ENCODE data around the gene PABPN1L. TPM values are rescaled to one million over a fixed set of nuclear protein-coding genes. Genes with fewer than 3 reads are reported as not detected.

PABPN1L gene
- total RNA-seq, 1 donor = not detected

GRCh38 chr16:88856122-88856827 is 10.2 kb downstream of the PABPN1L start:
- Histone ChIP-seq H3K4me3 (ENCODE audit: low read length) (peak overlapping the region; percentile 97), H3K27me3 (ENCODE audit: insufficient read depth, low read length) (no peaks in the 10 kb centered on the region), H3K4me1 (ENCODE audit: insufficient read depth, low read length) (peaks cover 47% of the 10 kb centered on the region), H3K9me3 (ENCODE audit: low read depth, low read length) (no peaks in the 10 kb centered on the region)

GRCh38 chr16:88855736-88856121 is 10.7 kb downstream of the PABPN1L start:
- Histone ChIP-seq H3K4me3 (ENCODE audit: low read length) (no peak overlapping the region), H3K9me3 (ENCODE audit: low read depth, low read length) (no peaks in the 10 kb centered on the region), H3K27me3 (ENCODE audit: insufficient read depth, low read length) (no peaks in the 10 kb centered on the region), H3K4me1 (ENCODE audit: insufficient read depth, low read length) (peaks cover 47% of the 10 kb centered on the region)

GRCh38 chr16:88855176-88855575 is 11.3 kb downstream of the PABPN1L start:
- no peak overlapping the region for H3K4me3 ChIP-seq (ENCODE audit: low read length)
- H3K27me3 ChIP-seq (ENCODE audit: insufficient read depth, low read length) = no peaks in the 10 kb centered on the region
- H3K4me1 ChIP-seq (ENCODE audit: insufficient read depth, low read length) = peaks cover 47% of the 10 kb centered on the region
- no peaks in the 10 kb centered on the region for H3K9me3 ChIP-seq (ENCODE audit: low read depth, low read length)

- H3K4me3 ChIP-seq (ENCODE audit: low read length) = no peak overlapping the region
- peaks cover 47% of the 10 kb centered on the region for H3K4me1 ChIP-seq (ENCODE audit: insufficient read depth, low read length)
- H3K27me3 ChIP-seq (ENCODE audit: insufficient read depth, low read length) = no peaks in the 10 kb centered on the region
- H3K9me3 ChIP-seq (ENCODE audit: low read depth, low read length) = no peaks in the 10 kb centered on the region
These were observed 12.0 kb downstream of the PABPN1L start for GRCh38 chr16:88854306-88855111.

GRCh38 chr16:88853325-88853941 is 13.0 kb downstream of the PABPN1L start:
- peaks cover 47% of the 10 kb centered on the region for H3K4me1 ChIP-seq (ENCODE audit: insufficient read depth, low read length)
- H3K4me3 ChIP-seq (ENCODE audit: low read length) = no peak overlapping the region
- no peaks in the 10 kb centered on the region for H3K27me3 ChIP-seq (ENCODE audit: insufficient read depth, low read length)
- H3K9me3 ChIP-seq (ENCODE audit: low read depth, low read length) = no peaks in the 10 kb centered on the region

GRCh38 chr16:88851616-88852015 is 14.8 kb downstream of the PABPN1L start:
- Histone ChIP-seq H3K4me1 (ENCODE audit: insufficient read depth, low read length) (peaks cover 36% of the 10 kb centered on the region), H3K9me3 (ENCODE audit: low read depth, low read length) (no peaks in the 10 kb centered on the region), H3K4me3 (ENCODE audit: low read length) (no peak overlapping the region), H3K27me3 (ENCODE audit: insufficient read depth, low read length) (no peaks in the 10 kb centered on the region)

GRCh38 chr16:88850531-88851199 is 15.8 kb downstream of the PABPN1L start:
- H3K9me3 ChIP-seq (ENCODE audit: low read depth, low read length) = no peaks in the 10 kb centered on the region
- H3K4me3 ChIP-seq (ENCODE audit: low read length) = no peak overlapping the region

GRCh38 chr16:88848557-88848956 is 17.9 kb downstream of the PABPN1L start:
- no peaks in the 10 kb centered on the region for H3K27me3 ChIP-seq (ENCODE audit: insufficient read depth, low read length)
- peaks cover 9% of the 10 kb centered on the region for H3K4me1 ChIP-seq (ENCODE audit: insufficient read depth, low read length)
- H3K4me3 ChIP-seq (ENCODE audit: low read length) = no peak overlapping the region
- no peaks in the 10 kb centered on the region for H3K9me3 ChIP-seq (ENCODE audit: low read depth, low read length)

More at GRCh38 chr16:88850531-88851199, 15.8 kb downstream of the PABPN1L start:
- no peaks in the 10 kb centered on the region for H3K27me3 ChIP-seq (ENCODE audit: insufficient read depth, low read length)
- H3K4me1 ChIP-seq (ENCODE audit: insufficient read depth, low read length) = peaks cover 30% of the 10 kb centered on the region

GRCh38 chr16:88847654-88848053 is 18.8 kb downstream of the PABPN1L start:
- Histone ChIP-seq H3K27me3 (ENCODE audit: insufficient read depth, low read length) (no peaks in the 10 kb centered on the region), H3K4me1 (ENCODE audit: insufficient read depth, low read length) (no peaks in the 10 kb centered on the region), H3K9me3 (ENCODE audit: low read depth, low read length) (no peaks in the 10 kb centered on the region), H3K4me3 (ENCODE audit: low read length) (no peak overlapping the region)

- H3K4me3 ChIP-seq (ENCODE audit: low read length) = no peak overlapping the region
- peaks cover 4% of the 10 kb centered on the region for H3K4me1 ChIP-seq (ENCODE audit: insufficient read depth, low read length)
- no peaks in the 10 kb centered on the region for H3K27me3 ChIP-seq (ENCODE audit: insufficient read depth, low read length)
- no peaks in the 10 kb centered on the region for H3K9me3 ChIP-seq (ENCODE audit: low read depth, low read length)
These were observed 20.4 kb downstream of the PABPN1L start for GRCh38 chr16:88846088-88846487.

GRCh38 chr16:88844419-88845036 is 21.9 kb downstream of the PABPN1L start:
- Histone ChIP-seq H3K4me3 (ENCODE audit: low read length) (no peak overlapping the region), H3K4me1 (ENCODE audit: insufficient read depth, low read length) (peaks cover 16% of the 10 kb centered on the region), H3K9me3 (ENCODE audit: low read depth, low read length) (no peaks in the 10 kb centered on the region), H3K27me3 (ENCODE audit: insufficient read depth, low read length) (no peaks in the 10 kb centered on the region)

GRCh38 chr16:88843256-88843655 is 23.2 kb downstream of the PABPN1L start:
- H3K9me3 ChIP-seq (ENCODE audit: low read depth, low read length) = no peaks in the 10 kb centered on the region
- H3K4me1 ChIP-seq (ENCODE audit: insufficient read depth, low read length) = peaks cover 17% of the 10 kb centered on the region
- H3K27me3 ChIP-seq (ENCODE audit: insufficient read depth, low read length) = no peaks in the 10 kb centered on the region
- H3K4me3 ChIP-seq (ENCODE audit: low read length) = no peak overlapping the region

- Histone ChIP-seq H3K9me3 (ENCODE audit: low read depth, low read length) (no peaks in the 10 kb centered on the region), H3K27me3 (ENCODE audit: insufficient read depth, low read length) (no peaks in the 10 kb centered on the region), H3K4me3 (ENCODE audit: low read length) (no peak overlapping the region), H3K4me1 (ENCODE audit: insufficient read depth, low read length) (peaks cover 17% of the 10 kb centered on the region)
These were observed 23.7 kb downstream of the PABPN1L start for GRCh38 chr16:88842806-88843205.

- Histone ChIP-seq H3K4me3 (ENCODE audit: low read length) (no peak overlapping the region), H3K27me3 (ENCODE audit: insufficient read depth, low read length) (no peaks in the 10 kb centered on the region), H3K4me1 (ENCODE audit: insufficient read depth, low read length) (peaks cover 17% of the 10 kb centered on the region), H3K9me3 (ENCODE audit: low read depth, low read length) (no peaks in the 10 kb centered on the region)
These were observed 24.1 kb downstream of the PABPN1L start for GRCh38 chr16:88842308-88842756.
